Immature natural killer cell (primary cell): ENCODE measurements around the gene GLDN. TPM values are rescaled to one million over a fixed set of nuclear protein-coding genes. Genes with fewer than 3 reads are reported as not detected.
"Not testable (repeated sequence)": the region's sequence is repeated elsewhere in the genome, so short reads cannot be mapped to it uniquely, and the experiment has no call there.

Experiments
- DNase-seq, 3 donors: peaks; one replicate each; pipeline ENCODE4 v3.0.0; 2022; ENCODE audit warnings: mixed read lengths in 1 of 3
- H3K27ac Mint-ChIP-seq, 6 donors: one replicate each; pipeline ENCODE4 v1.8.0; 2020; ENCODE audit warnings: mixed read lengths in 6 of 6, mild to moderate bottlenecking in 5 of 6, inconsistent platforms in 4 of 6, moderate library complexity in 3 of 6
- H3K27me3 Mint-ChIP-seq, 3 donors: one replicate each; pipeline ENCODE4 v1.8.0; 2020 to 2021; ENCODE audit warnings: low read depth in 3 of 3, mild to moderate bottlenecking in 3 of 3, mixed read lengths in 3 of 3, moderate library complexity in 3 of 3, inconsistent platforms in 1 of 3
- H3K36me3 Mint-ChIP-seq, 3 donors: one replicate each; pipeline ENCODE4 v1.8.0; 2020; ENCODE audit warnings: mixed read lengths in 3 of 3, inconsistent platforms in 2 of 3, mild to moderate bottlenecking in 2 of 3
- H3K4me1 Mint-ChIP-seq, 2 donors: one replicate each; pipeline ENCODE4 v1.8.0; 2020; ENCODE audit warnings: inconsistent platforms in 2 of 2, mild to moderate bottlenecking in 2 of 2, mixed read lengths in 2 of 2, moderate library complexity in 1 of 2
- H3K4me3 Mint-ChIP-seq, 5 donors: one replicate each; pipeline ENCODE4 v1.8.0; 2020; ENCODE audit warnings: mild to moderate bottlenecking in 5 of 5, mixed read lengths in 5 of 5, inconsistent platforms in 3 of 5, moderate library complexity in 3 of 5
- H3K9me3 Mint-ChIP-seq, 6 donors: one replicate each; pipeline ENCODE4 v1.8.0; 2020; ENCODE audit warnings: mild to moderate bottlenecking in 6 of 6, mixed read lengths in 6 of 6, inconsistent platforms in 4 of 6, moderate library complexity in 3 of 6
- polyA plus RNA-seq, 3 donors: library from polyadenylated mRNA; unstranded; fragments of 300-500 nt; fragmentation: Illumina TruSeq; gene quantifications; one replicate each; pipeline ENCODE4 v1.2.3, GENCODE V29; 2021

GLDN gene
- polyA plus RNA-seq, 3 donors from 2014 or later, result not detected

- Mint-ChIP-seq H3K4me3 (no peak overlapping the region), H3K9me3 (peaks cover 0 to 6% (median under 1%) of the 10 kb centered on the region in 6 donors), H3K27me3 (peaks cover 0 to 2% (median 0%) of the 10 kb centered on the region in 3 donors), H3K4me1 (no peaks in the 10 kb centered on the region), H3K27ac (no peak overlapping the region), H3K36me3 (no peaks in the 10 kb centered on the region)
- DNase-seq, result no peak
Measured at GRCh38 chr15:51425517-51426040, 84.1 kb downstream of the GLDN start.

GRCh38 chr15:51438526-51438925 lies 97.1 kb downstream of the GLDN start:
- H3K27ac Mint-ChIP-seq, result no peak overlapping the region
- no peak overlapping the region for H3K4me3 Mint-ChIP-seq
- no peaks in the 10 kb centered on the region for H3K4me1 Mint-ChIP-seq
- peaks cover 0 to 7% (median 2%) of the 10 kb centered on the region in 3 donors for H3K27me3 Mint-ChIP-seq
- H3K36me3 Mint-ChIP-seq, result no peaks in the 10 kb centered on the region
- H3K9me3 Mint-ChIP-seq, result peaks cover 0 to 6% (median under 1%) of the 10 kb centered on the region in 6 donors
- DNase-seq, result no peak

GRCh38 chr15:51443282-51443914 lies 101.9 kb downstream of the GLDN start:
- no peak overlapping the region for H3K4me3 Mint-ChIP-seq
- H3K27ac Mint-ChIP-seq, result no peak overlapping the region

GRCh38 chr15:51444112-51444511 lies 102.7 kb downstream of the GLDN start:
- Mint-ChIP-seq H3K9me3 (no peaks in the 10 kb centered on the region), H3K4me3 (no peak overlapping the region), H3K4me1 (no peaks in the 10 kb centered on the region), H3K36me3 (peaks cover 0 to 5% (median 0%) of the 10 kb centered on the region in 3 donors), H3K27me3 (no peaks in the 10 kb centered on the region), H3K27ac (no peak overlapping the region)
- no peak for DNase-seq

More at GRCh38 chr15:51443282-51443914, 101.9 kb downstream of the GLDN start:
- Mint-ChIP-seq H3K9me3 (peaks cover 0 to under 1% (median 0%) of the 10 kb centered on the region in 6 donors), H3K4me1 (no peaks in the 10 kb centered on the region), H3K36me3 (peaks cover 0 to 3% (median 0%) of the 10 kb centered on the region in 3 donors), H3K27me3 (peaks cover 0 to 4% (median 0%) of the 10 kb centered on the region in 3 donors)
- no peak for DNase-seq

- Mint-ChIP-seq H3K4me1 (no peaks in the 10 kb centered on the region), H3K4me3 (no peak overlapping the region), H3K36me3 (peaks cover 0 to 12% (median 1%) of the 10 kb centered on the region in 3 donors), H3K9me3 (no peaks in the 10 kb centered on the region), H3K27me3 (no peaks in the 10 kb centered on the region), H3K27ac (no peak overlapping the region)
- no peak for DNase-seq
Measured at GRCh38 chr15:51444807-51445206, 103.4 kb downstream of the GLDN start.

GRCh38 chr15:51446029-51446744 lies 104.7 kb downstream of the GLDN start:
- H3K27me3 Mint-ChIP-seq, H3K4me3 Mint-ChIP-seq, H3K9me3 Mint-ChIP-seq, DNase-seq, H3K4me1 Mint-ChIP-seq, H3K27ac Mint-ChIP-seq: not testable (repeated sequence)
- H3K36me3 Mint-ChIP-seq, result peaks cover 0 to 20% (median 7%) of the 10 kb centered on the region in 3 donors

- H3K27ac Mint-ChIP-seq, result no peak overlapping the region
- H3K4me1 Mint-ChIP-seq, result no peaks in the 10 kb centered on the region
- peaks cover 0 to 20% (median 7%) of the 10 kb centered on the region in 3 donors for H3K36me3 Mint-ChIP-seq
- DNase-seq, result no peak
- H3K27me3 Mint-ChIP-seq, result peaks cover 0 to 2% (median 0%) of the 10 kb centered on the region in 3 donors
- no peak overlapping the region for H3K4me3 Mint-ChIP-seq
- no peaks in the 10 kb centered on the region for H3K9me3 Mint-ChIP-seq
Measured at GRCh38 chr15:51447855-51448621, 106.6 kb downstream of the GLDN start.

- H3K27ac Mint-ChIP-seq, result no peak overlapping the region
- no peak for DNase-seq
- no peaks in the 10 kb centered on the region for H3K9me3 Mint-ChIP-seq
- H3K4me1 Mint-ChIP-seq, result no peaks in the 10 kb centered on the region
- peaks cover 0 to 2% (median 0%) of the 10 kb centered on the region in 3 donors for H3K27me3 Mint-ChIP-seq
- no peak overlapping the region for H3K4me3 Mint-ChIP-seq
- H3K36me3 Mint-ChIP-seq, result peaks cover 0 to 22% (median 7%) of the 10 kb centered on the region in 3 donors
Measured at GRCh38 chr15:51448622-51449399, 107.4 kb downstream of the GLDN start.

GRCh38 chr15:51450001-51450400 lies 108.5 kb downstream of the GLDN start:
- no peak for DNase-seq
- H3K4me3 Mint-ChIP-seq, result no peak overlapping the region
- H3K4me1 Mint-ChIP-seq, result no peaks in the 10 kb centered on the region
- H3K27ac Mint-ChIP-seq, result no peak overlapping the region
- H3K36me3 Mint-ChIP-seq, result peaks cover 0 to 24% (median 7%) of the 10 kb centered on the region in 3 donors
- H3K27me3 Mint-ChIP-seq, result peaks cover 0 to 2% (median 0%) of the 10 kb centered on the region in 3 donors
- H3K9me3 Mint-ChIP-seq, result no peaks in the 10 kb centered on the region

Other genes starting within 250 kb of the GLDN start
- gene TNFAIP8L3, start 246.7 kb upstream of the GLDN start, polyA plus RNA-seq, result not detected
- not detected for gene CYP19A1, start 3.1 kb upstream of the GLDN start, polyA plus RNA-seq